ENCODE data around the gene CACNA1H. TPM values are rescaled to one million over a fixed set of nuclear protein-coding genes. Genes with fewer than 3 reads are reported as not detected.

The CACNA1H gene
- total and polyA plus RNA-seq, 2 experiments from 2014 or later, result 9.1 TPM

- no peak overlapping the region for H3K4me3 ChIP-seq
- H2AFZ ChIP-seq, result no peak overlapping the region
- TF ChIP-seq EZH2 (IDR thresholded peaks at IDR 0.05; ENCODE audit: borderline replicate concordance) (no peak), EZH2phosphoT487 (IDR thresholded peaks at IDR 0.05; ENCODE audit: low read depth, severe bottlenecking, unreplicated experiment) (no peak)
- TF ChIP-seq, protein P1, sequence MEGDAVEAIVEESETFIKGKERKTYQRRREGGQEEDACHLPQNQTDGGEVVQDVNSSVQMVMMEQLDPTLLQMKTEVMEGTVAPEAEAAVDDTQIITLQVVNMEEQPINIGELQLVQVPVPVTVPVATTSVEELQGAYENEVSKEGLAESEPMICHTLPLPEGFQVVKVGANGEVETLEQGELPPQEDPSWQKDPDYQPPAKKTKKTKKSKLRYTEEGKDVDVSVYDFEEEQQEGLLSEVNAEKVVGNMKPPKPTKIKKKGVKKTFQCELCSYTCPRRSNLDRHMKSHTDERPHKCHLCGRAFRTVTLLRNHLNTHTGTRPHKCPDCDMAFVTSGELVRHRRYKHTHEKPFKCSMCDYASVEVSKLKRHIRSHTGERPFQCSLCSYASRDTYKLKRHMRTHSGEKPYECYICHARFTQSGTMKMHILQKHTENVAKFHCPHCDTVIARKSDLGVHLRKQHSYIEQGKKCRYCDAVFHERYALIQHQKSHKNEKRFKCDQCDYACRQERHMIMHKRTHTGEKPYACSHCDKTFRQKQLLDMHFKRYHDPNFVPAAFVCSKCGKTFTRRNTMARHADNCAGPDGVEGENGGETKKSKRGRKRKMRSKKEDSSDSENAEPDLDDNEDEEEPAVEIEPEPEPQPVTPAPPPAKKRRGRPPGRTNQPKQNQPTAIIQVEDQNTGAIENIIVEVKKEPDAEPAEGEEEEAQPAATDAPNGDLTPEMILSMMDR (IDR thresholded peaks at IDR 0.05; ENCODE audit: poor library complexity), result no peak
- no peaks in the 10 kb centered on the region for H3K79me2 ChIP-seq
- H3K4me1 ChIP-seq (ENCODE audit: insufficient read depth), result no peaks in the 10 kb centered on the region
- DNase-seq (ENCODE audit: low spot score), result no peak
- no peaks in the 10 kb centered on the region for H3K27me3 ChIP-seq
- WGBS (ENCODE audit: low lambda C conversion rate, missing lambda C conversion rate), result 70% methylated on average over 41 of the region's 42 CpGs
- no peak overlapping the region for H3K27ac ChIP-seq
- no peak overlapping the region for H3K4me2 ChIP-seq
- H3K36me3 ChIP-seq (replicated peaks; ENCODE audit: insufficient read depth, low read depth), result no peaks in the 10 kb centered on the region
- H4K20me1 ChIP-seq (ENCODE audit: insufficient read depth, poor library complexity, severe bottlenecking), result no peaks in the 10 kb centered on the region
- H3K9me3 ChIP-seq (ENCODE audit: low read depth), result no peaks in the 10 kb centered on the region
- no peaks in the 10 kb centered on the region for H3K9me2 ChIP-seq (replicated peaks; ENCODE audit: insufficient read depth)
Observed at GRCh38 chr16:1108299-1109252, 44.3 kb upstream of the CACNA1H start.

DNA sequence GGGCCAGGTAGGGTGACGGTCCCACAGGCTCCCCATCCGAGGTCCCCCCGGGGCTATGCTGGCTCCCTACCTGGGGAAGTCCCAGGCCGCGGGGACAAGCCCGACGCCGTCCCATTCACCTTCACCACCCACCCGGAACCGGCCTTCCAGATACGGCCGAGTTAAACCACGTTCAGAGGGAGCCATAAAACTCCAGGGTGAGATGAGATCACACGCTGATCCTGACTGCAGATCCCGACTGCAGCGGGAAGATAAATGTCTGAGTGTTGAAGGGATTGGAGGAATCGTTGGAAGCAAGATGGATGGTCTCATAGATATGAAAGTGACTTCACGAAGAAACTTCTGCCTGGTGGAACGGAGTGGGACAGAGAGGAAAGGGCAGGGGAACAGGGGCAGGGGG is 43.3 kb upstream of the CACNA1H start:
- Histone ChIP-seq H3K9me2 (replicated peaks; ENCODE audit: insufficient read depth) (no peaks in the 10 kb centered on the region), H4K20me1 (ENCODE audit: insufficient read depth, poor library complexity, severe bottlenecking) (no peaks in the 10 kb centered on the region), H3K4me2 (no peak overlapping the region), H3K27ac (no peak overlapping the region), H2AFZ (no peak overlapping the region), H3K9me3 (ENCODE audit: low read depth) (no peaks in the 10 kb centered on the region), H3K36me3 (replicated peaks; ENCODE audit: insufficient read depth, low read depth) (no peaks in the 10 kb centered on the region), H3K4me1 (ENCODE audit: insufficient read depth) (no peaks in the 10 kb centered on the region), H3K27me3 (no peaks in the 10 kb centered on the region), H3K79me2 (no peaks in the 10 kb centered on the region), H3K4me3 (no peak overlapping the region)
- TF ChIP-seq, protein P1 (IDR thresholded peaks at IDR 0.05; ENCODE audit: poor library complexity), result no peak
- no peak for TF ChIP-seq EZH2phosphoT487 (IDR thresholded peaks at IDR 0.05; ENCODE audit: low read depth, severe bottlenecking, unreplicated experiment)
- TF ChIP-seq EZH2 (IDR thresholded peaks at IDR 0.05; ENCODE audit: borderline replicate concordance), result no peak
- DNase-seq (ENCODE audit: low spot score), result no peak
- 56% methylated on average over 17 of the region's 19 CpGs for WGBS (ENCODE audit: low lambda C conversion rate, missing lambda C conversion rate)

DNA sequence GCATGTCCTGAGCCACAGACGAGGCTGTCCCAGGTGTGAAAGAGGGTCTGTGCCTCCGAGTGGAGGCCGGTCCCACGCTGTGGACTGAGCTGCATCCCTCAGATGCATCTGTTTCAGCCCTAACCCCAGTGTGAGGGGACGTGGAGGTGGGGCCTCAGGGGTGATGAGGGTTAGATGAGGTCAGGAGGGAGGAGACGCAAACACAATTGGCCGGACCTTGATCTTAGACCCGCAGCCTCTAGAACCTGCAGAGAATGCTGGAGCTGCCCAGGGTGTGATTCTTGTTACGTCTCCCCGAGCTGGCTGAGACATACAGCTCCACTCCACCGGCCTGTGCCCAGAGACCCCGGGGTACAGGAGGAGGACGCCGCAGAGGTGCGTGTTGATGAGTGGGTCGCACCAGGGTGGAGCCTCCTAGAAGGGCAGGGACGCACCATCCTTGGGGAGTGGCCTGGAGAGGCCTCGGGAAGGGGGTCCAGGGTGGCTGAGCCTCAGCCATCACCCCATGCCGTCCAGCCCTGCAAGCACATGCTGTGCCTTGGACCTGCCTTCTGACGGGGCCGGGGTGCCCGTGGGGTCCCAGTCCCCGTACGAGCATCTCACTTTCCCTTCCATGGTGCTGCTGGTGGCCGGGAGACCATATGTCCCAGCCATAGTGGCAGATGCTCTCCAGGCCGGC is 40.3 kb upstream of the CACNA1H start:
- H3K4me1 ChIP-seq (ENCODE audit: insufficient read depth), result no peaks in the 10 kb centered on the region
- H3K36me3 ChIP-seq (replicated peaks; ENCODE audit: insufficient read depth, low read depth), result no peaks in the 10 kb centered on the region
- no peaks in the 10 kb centered on the region for H3K27me3 ChIP-seq
- H3K9me2 ChIP-seq (replicated peaks; ENCODE audit: insufficient read depth), result no peaks in the 10 kb centered on the region
- 79% methylated on average over 25 of the region's 26 CpGs for WGBS (ENCODE audit: low lambda C conversion rate, missing lambda C conversion rate)
- H3K79me2 ChIP-seq, result no peaks in the 10 kb centered on the region
- no peaks in the 10 kb centered on the region for H4K20me1 ChIP-seq (ENCODE audit: insufficient read depth, poor library complexity, severe bottlenecking)
- TF ChIP-seq, protein P1 (IDR thresholded peaks at IDR 0.05; ENCODE audit: poor library complexity), result no peak
- TF ChIP-seq EZH2 (IDR thresholded peaks at IDR 0.05; ENCODE audit: borderline replicate concordance) (no peak), EZH2phosphoT487 (IDR thresholded peaks at IDR 0.05; ENCODE audit: low read depth, severe bottlenecking, unreplicated experiment) (no peak)
- no peak overlapping the region for H3K27ac ChIP-seq
- no peaks in the 10 kb centered on the region for H3K9me3 ChIP-seq (ENCODE audit: low read depth)
- no peak overlapping the region for H3K4me2 ChIP-seq
- no peak overlapping the region for H3K4me3 ChIP-seq
- no peak overlapping the region for H2AFZ ChIP-seq
- DNase-seq (ENCODE audit: low spot score), result no peak
